WI38 (cell line): ENCODE measurements around the gene CDK4.

Experiments used
- H3K4me3 ChIP-seq: 2 replicates; pipeline ENCODE4 v1.5.1; 2011; ENCODE audit warnings: low read depth, mild to moderate bottlenecking, control low read depth, low read length
- CTCF ChIP-seq: IDR thresholded peaks from 2 replicates; pipeline ENCODE4 v1.5.1; 2012; ENCODE audit warnings: low read depth, mild to moderate bottlenecking, control low read depth, low read length

Gene CDK4

GRCh38 chr12:57751788-57752667, at the start of gene CDK4:
Gene CDK4 (minus strand): TSS chr12:57752310. CDS start chr12:57751717, 593 bp downstream.
- TF ChIP-seq CTCF = no peak
- peak within 1 kb of the TSS; percentile 89 for H3K4me3 ChIP-seq

- no peak overlapping the region for H3K4me3 ChIP-seq
Measured at GRCh38 chr12:57800965-57801364, 48.9 kb upstream of the CDK4 start.

GRCh38 chr12:57797933-57798332, 45.8 kb upstream of the CDK4 start:
- no peak overlapping the region for H3K4me3 ChIP-seq
- no peak for TF ChIP-seq CTCF

More at GRCh38 chr12:57800965-57801364, 48.9 kb upstream of the CDK4 start:
- TF ChIP-seq CTCF = no peak

GRCh38 chr12:57796996-57797395, 44.9 kb upstream of the CDK4 start:
- H3K4me3 ChIP-seq = no peak overlapping the region
- no peak for TF ChIP-seq CTCF

- no peak overlapping the region for H3K4me3 ChIP-seq
- TF ChIP-seq CTCF = no peak
Measured at GRCh38 chr12:57795354-57795753, 43.2 kb upstream of the CDK4 start.

GRCh38 chr12:57793920-57794319, 41.8 kb upstream of the CDK4 start:
- H3K4me3 ChIP-seq = no peak overlapping the region
- TF ChIP-seq CTCF = no peak

GRCh38 chr12:57783861-57784260, 31.8 kb upstream of the CDK4 start:
- no peak overlapping the region for H3K4me3 ChIP-seq
- no peak for TF ChIP-seq CTCF
